GM19372 (cell line): ENCODE measurements around the gene DBNL.

Experiments used
- ATAC-seq: cut with Tn5 transposase; IDR thresholded peaks from one replicate; pipeline ENCODE4 v1.9.1; 2021; ENCODE audit warnings: mild to moderate bottlenecking, low read depth, moderate library complexity; ENCODE audit not compliant: unreplicated experiment

Gene DBNL

GRCh38 chr7:44096326-44096881, 51.9 kb downstream of the DBNL start:
- ATAC-seq: no peak

- no peak for ATAC-seq
These were observed 52.8 kb downstream of the DBNL start for GRCh38 chr7:44097064-44097932.

- ATAC-seq: no peak
These were observed 53.9 kb downstream of the DBNL start for GRCh38 chr7:44098092-44099068.

GRCh38 chr7:44099669-44100068, 55.2 kb downstream of the DBNL start:
- ATAC-seq: no peak

GRCh38 chr7:44100458-44101302, 56.2 kb downstream of the DBNL start:
- no peak for ATAC-seq

- no peak for ATAC-seq
These were observed 56.9 kb downstream of the DBNL start for GRCh38 chr7:44101303-44101965.

GRCh38 chr7:44101966-44102845, 57.7 kb downstream of the DBNL start:
- ATAC-seq: no peak

GRCh38 chr7:44102846-44103565, 58.5 kb downstream of the DBNL start:
- no peak for ATAC-seq

GRCh38 chr7:44103566-44103922, 59.0 kb downstream of the DBNL start:
- no peak for ATAC-seq

GRCh38 chr7:44103923-44104859, 59.7 kb downstream of the DBNL start, which contains the start of gene AEBP1:
Gene AEBP1, plus strand, starts transcription at chr7:44104345. Its CDS starts 321 bp downstream, at chr7:44104666.
- ATAC-seq: no peak

- no peak for ATAC-seq
These were observed 60.6 kb downstream of the DBNL start for GRCh38 chr7:44104860-44105771.

GRCh38 chr7:44105832-44106231, 61.3 kb downstream of the DBNL start:
- ATAC-seq: no peak

- ATAC-seq: no peak
These were observed 62.0 kb downstream of the DBNL start for GRCh38 chr7:44106311-44107065.

- no peak for ATAC-seq
These were observed 62.8 kb downstream of the DBNL start for GRCh38 chr7:44107116-44107960.
